Amniotic epithelial cell (primary cell): Measurements from ENCODE around the gene SNAPC5.
"Not testable (repeated sequence)": the region's sequence is repeated elsewhere in the genome, so short reads cannot be mapped to it uniquely, and the experiment has no call there.

ENCODE experiments used
- DNase-seq: peaks from one replicate; pipeline ENCODE4 v3.0.0-alpha.2; 2010; ENCODE audit warnings: low read depth

Gene SNAPC5, protein sequence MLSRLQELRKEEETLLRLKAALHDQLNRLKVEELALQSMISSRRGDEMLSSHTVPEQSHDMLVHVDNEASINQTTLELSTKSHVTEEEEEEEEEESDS

GRCh38 chr15:66497502-66498455, at the start of gene SNAPC5:
Gene SNAPC5, minus strand, starts transcription at chr15:66497762. Its CDS starts 31 bp downstream, at chr15:66497731.
- peak; percentile 89 for DNase-seq

DNA sequence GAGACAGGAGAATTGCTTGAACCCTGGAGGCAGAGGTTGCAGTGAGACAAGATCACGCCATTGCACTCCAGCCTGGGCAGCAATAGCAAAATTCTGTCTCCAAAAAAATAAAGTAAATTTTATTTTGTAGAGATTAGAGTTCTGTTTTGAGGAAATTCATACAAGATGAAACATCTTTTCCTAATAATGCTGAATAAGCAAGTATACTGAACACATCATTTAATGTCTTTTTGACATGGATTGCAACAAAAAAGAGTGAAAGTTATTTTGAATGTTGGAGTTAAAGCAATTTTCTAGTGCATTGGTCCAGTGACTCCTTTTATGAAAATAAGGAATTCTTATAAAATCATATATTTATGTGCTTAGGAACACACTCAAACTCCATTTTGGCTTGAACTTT, 47.7 kb upstream of the SNAPC5 start:
- DNase-seq, result no peak

DNA sequence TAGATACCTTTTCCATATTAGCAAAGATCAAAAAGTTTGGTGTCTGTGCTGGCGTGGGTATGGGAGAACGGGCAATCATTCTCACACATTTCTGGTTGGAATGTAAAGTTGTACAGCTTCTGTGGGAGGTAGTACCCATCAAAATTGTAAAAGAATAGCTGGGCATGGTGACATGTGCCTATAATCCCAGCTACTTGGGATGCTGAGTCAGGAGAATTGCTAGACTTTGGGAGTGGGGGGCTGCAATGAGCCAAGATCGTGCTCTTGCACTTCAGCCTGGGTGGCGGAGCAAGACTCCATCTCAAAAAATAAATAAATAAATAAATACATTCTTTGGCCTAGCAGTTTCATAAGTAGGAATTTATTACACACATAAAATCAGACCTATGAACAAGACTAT, 45.3 kb upstream of the SNAPC5 start:
- no peak for DNase-seq

DNA sequence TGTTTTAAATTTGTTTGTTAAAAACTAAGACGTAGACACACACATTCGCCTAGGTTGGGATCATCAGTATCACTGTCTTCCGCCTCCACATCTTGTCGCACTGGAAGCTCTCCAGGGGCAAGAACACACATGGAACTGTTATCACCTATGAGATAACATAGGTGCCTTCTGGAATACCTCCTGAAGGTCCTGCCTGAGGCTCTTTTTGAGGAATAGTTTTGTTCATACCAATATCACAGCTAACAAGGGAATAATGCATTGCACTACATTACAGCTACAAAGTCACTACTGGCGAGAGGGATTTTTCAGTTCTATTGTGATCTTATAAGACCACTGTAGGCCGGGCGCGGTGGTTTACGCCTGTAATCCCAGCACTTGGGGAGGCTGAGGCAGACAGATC, 37.5 kb upstream of the SNAPC5 start:
- DNase-seq, result no peak

DNA sequence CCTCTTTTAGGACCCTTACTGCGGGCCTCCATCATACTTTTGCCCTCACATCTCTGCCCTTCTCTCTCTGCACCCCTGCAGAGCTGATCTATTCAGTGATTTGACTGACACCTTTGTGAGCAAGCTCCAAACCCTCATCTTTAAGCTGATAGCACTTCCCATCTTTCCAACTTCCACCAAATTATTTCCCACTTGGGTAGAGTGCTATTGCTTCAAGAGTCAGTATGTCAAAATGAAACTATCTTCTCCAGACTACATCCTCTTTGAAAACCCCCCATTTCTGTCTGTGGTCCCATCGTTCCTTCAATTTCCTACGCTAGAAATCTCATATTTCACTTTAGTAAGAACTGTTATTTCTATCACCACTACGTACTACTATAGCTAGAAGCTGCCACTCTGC, 27.3 kb upstream of the SNAPC5 start:
- DNase-seq, result no peak

DNA sequence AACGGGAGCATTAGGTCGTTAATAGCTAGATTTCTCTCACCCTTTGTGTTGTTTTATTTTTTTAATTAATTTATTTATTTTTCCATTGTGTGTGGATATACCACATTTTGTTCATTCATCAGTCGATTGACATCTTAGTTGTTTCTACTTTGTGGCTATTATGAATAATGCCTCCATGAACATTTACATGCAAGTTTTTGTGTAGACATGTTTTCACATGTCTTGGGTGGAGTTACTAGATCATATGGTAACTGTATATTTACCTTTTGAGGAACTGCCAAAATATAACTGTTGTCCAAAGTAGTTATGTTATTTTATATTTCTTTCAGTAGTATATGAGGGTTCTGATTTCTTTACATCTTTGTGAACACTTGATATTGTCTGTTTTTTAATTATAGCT, 26.4 kb upstream of the SNAPC5 start:
- no peak for DNase-seq

- no peak for DNase-seq
Observed at GRCh38 chr15:66515901-66516322, 18.4 kb upstream of the SNAPC5 start.

GRCh38 chr15:66514586-66514985, 17.0 kb upstream of the SNAPC5 start:
- DNase-seq, result no peak

DNA sequence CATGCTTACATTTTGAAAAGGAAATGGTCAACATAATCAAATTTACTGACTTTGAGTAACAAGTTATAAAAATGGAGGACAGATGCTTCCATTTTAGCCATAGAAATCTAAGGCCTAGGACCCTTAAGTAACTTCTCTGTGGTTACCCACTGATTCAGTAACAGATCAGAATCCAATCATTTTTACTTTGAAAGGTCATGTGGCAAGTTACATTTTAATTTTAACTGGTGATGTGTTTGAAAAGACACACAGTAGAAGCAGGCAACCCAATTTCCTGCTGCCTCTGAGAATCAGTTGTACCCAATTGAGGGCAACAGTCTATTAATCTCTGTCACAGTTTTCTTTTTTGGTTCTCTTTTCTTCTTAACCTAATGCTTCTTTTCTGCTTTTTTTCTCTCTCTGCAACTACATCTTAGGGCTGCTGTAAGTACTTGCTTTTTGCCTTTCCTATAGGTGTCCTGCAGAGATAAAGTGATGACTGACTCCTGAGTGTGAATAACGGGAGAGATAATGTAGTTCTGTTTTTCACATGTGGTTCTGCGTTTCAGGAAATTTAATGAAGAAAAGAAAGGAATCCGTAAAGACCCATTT, 10.8 kb upstream of the SNAPC5 start:
- DNase-seq, result no peak

DNA sequence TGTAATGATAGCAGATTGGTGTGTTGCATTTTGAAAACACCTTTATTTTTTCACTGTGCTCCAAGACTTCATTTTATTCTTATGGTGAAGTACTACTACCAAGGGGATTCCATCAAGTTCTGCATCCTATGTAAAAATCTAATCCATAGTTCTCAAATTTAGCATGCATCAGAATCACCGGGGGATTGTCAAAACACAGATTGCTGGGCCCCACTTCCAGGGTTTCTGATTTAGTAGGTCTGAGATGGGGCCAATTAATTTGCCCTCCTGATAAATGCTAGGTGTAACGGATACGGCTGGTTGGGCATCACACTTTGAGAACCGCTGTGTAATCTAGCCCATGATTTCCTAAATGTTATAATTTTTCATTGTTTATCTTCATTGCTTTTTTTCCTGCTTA, 8.3 kb upstream of the SNAPC5 start:
- no peak for DNase-seq

DNA sequence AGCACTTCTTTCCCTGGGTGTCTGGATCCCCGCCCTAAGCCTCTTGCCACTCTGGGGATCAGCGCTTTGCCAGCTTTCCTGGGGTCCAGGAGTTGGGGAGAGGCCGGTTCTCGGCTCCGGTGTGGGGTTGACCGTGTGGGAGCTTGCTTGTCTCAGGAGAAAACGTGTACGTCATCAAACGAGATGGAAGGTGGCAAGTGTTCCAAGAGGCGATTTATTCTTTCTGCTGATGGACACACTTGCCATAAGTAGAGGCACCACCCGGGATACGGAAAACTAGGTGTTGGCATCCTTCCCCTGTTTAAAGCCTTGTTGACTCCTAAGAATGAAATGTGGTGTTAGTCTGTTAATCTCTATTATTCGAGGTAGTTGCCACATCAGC, 7.9 kb upstream of the SNAPC5 start:
- peak; percentile 55 for DNase-seq

- DNase-seq, result peak; percentile 87
Observed at GRCh38 chr15:66504563-66505429, 7.2 kb upstream of the SNAPC5 start, which contains the start of the genes RPL4 and ZWILCH. Gene RPL4, minus strand, starts transcription at chr15:66504855. Its CDS starts 65 bp downstream, at chr15:66504790. Gene ZWILCH, plus strand, starts transcription at chr15:66505326. Its CDS starts 13 bp downstream, at chr15:66505339.

GRCh38 chr15:66503780-66504562, 6.4 kb upstream of the SNAPC5 start:
- no peak for DNase-seq

GRCh38 chr15:66503041-66503648, 5.6 kb upstream of the SNAPC5 start:
- peak; percentile 68 for DNase-seq

GRCh38 chr15:66502491-66502890, 4.9 kb upstream of the SNAPC5 start:
- no peak for DNase-seq

GRCh38 chr15:66500346-66500745, 2.8 kb upstream of the SNAPC5 start:
- not testable (repeated sequence) for DNase-seq

DNA sequence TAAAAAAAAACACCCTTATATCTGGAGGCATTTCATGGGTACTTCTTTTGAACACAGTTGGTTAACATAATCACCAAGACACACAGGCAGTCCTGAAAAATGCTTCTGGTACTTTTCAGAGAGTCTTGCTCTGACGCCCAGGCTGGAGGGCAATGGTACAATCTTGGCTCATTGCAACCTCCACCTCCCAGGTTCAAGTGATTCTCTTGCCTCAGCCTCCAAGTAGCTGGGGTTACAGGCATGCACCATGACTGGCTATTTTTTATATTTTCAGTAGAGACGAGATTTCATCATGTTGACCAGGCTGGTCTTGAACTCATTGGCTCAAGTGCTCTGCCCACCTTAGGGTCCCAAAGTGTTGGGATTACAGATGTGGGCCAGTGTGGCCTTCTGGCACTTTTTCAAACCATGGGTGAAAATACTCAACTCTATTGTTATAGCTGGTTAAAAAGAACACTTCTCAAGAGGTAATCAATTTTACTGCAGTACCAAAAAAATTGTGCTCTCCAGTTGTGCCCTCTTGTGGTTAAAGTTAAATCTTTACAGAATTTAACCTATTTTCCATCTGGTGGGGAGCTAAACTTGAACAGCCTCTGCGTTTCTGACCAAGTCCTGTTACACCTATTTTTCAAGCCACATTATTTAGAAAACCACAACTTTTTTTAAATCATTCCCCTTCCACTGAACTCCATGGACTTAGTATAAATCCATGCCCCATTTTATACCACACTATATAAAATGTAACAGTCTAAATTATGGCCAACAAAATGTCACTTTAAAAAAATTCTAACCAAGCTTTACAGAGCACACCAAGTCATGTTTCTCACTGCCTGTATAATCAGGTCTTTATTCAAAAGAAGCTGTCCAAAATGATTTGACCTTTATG, 1.2 kb upstream of the SNAPC5 start:
- peak; percentile 36 for DNase-seq

DNA sequence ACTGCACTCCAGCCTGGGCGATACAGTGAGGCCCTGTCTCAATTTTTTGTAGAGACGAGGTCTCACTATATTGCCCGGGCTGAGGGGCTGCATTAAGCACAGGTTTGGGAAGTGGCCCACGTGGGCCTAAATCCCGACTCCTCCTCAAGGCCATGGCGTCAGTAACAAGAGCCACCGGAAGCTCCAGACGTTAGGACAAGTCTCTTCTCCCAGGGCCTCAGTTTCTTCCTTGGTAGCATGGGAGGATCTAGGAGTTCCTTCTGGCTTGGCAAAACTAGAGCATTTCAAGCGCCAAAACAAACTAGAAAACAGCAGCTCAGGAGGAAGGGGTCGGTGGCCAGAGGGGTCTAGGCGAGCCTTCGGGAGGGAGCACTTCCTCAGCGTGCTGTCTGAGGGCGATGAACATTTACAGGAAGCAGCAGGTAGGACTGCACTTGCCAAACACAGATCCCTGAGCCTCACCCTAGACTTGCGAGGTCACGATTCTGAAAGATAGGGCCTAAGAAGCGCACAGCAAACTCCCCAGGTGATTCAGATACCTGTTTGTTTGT, 536 bp downstream of the SNAPC5 start:
- DNase-seq, result no peak

GRCh38 chr15:66494262-66494661, 3.3 kb downstream of the SNAPC5 start:
- DNase-seq, result no peak
